Measurements from ENCODE around the gene CTAG2. TPM values are rescaled to one million over a fixed set of nuclear protein-coding genes. Genes with fewer than 3 reads are reported as not detected.
"Not testable (repeated sequence)": the region's sequence is repeated elsewhere in the genome, so short reads cannot be mapped to it uniquely, and the experiment has no call there.

CTAG2 gene
- total RNA-seq (2022): not detected in 2 replicates
- not detected for Bru-seq, nascent RNA
- BruChase-seq, experiment 1, labeled RNA remaining after a 6-hour chase: not detected
- not detected for BruChase-seq, experiment 2, labeled RNA remaining after a 2-hour chase
- long read RNA-seq: 0 reads

DNA sequence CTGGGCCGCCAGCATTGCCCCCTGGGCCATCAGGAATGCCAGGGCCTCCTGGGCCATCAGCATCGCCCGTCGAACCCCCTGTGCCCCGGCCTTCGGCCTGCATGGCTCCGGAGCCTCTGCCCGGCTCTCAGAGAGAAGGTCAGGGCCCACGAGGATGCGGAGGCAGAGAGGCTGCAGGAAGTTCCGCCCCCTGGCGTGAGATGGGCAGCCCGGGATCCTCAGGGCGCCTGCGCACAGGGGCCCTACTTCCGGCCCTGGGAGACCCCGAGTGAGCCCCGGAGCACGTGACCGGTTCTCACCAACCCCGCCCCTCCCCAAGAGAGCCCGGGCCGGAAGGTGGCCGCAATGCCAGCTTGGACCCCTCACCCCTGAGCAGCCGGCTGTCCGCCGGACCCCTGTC is at the start of gene CTAG2:
Gene CTAG2, minus strand, starts transcription at position 167 of the 400 bp plus-strand sequence. Its CDS starts 64 bp downstream, at position 103.
- H3K27ac Mint-ChIP-seq (ENCODE audit: low read depth, unreplicated experiment); DNase-seq (ENCODE audit: unreplicated experiment); H3K36me3 Mint-ChIP-seq (ENCODE audit: insufficient read depth, unreplicated experiment); BruUV-seq (replicated peaks); intact Hi-C loops (cut with micrococcal nuclease); CTCF ChIA-PET; H3K9me3 Mint-ChIP-seq (ENCODE audit: unreplicated experiment); H3K4me1 Mint-ChIP-seq (ENCODE audit: insufficient read depth, unreplicated experiment); H3K4me3 Mint-ChIP-seq (ENCODE audit: unreplicated experiment); POLR2A ChIA-PET: not testable (repeated sequence)
- H3K27me3 Mint-ChIP-seq (ENCODE audit: insufficient read depth, unreplicated experiment): peaks cover 18% of the 10 kb centered on the region

DNA sequence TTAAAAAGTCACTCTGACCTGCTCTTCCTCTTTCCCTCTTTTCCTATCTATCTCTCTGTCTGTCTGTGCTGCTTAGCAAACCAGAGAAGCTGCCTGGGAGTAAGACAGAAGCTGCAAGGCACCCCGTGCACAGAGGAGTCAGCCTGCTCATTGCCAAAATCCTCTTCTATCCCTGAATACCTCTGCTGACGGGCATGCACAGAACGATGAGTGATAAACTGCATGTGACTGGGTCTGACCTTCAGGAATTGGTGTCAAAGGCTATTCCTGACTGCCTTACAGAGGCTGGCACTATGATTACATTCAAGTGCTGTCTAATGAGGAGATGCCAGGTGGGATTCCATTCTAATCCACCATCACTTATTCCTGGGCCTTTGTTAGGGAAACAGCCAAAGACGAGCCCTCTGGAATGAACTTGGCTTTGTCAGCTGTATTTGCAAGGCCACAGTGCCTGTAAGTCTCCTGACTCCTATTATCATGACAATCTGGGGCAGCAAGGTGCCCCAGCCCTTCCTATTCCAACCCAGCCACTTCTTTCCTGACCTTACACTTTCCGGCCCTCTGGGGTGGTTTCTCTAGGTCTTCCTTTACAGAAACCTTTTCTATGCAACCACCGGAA is 45.4 kb upstream of the CTAG2 start:
- Mint-ChIP-seq H3K36me3 (ENCODE audit: insufficient read depth, unreplicated experiment) (peaks cover 8% of the 10 kb centered on the region), H3K4me3 (ENCODE audit: unreplicated experiment) (no peak overlapping the region), H3K27me3 (ENCODE audit: insufficient read depth, unreplicated experiment) (no peaks in the 10 kb centered on the region), H3K9me3 (ENCODE audit: unreplicated experiment) (no peaks in the 10 kb centered on the region), H3K4me1 (ENCODE audit: insufficient read depth, unreplicated experiment) (peaks cover 24% of the 10 kb centered on the region), H3K27ac (ENCODE audit: low read depth, unreplicated experiment) (no peak overlapping the region)
- TF ChIP-seq, protein P1, sequence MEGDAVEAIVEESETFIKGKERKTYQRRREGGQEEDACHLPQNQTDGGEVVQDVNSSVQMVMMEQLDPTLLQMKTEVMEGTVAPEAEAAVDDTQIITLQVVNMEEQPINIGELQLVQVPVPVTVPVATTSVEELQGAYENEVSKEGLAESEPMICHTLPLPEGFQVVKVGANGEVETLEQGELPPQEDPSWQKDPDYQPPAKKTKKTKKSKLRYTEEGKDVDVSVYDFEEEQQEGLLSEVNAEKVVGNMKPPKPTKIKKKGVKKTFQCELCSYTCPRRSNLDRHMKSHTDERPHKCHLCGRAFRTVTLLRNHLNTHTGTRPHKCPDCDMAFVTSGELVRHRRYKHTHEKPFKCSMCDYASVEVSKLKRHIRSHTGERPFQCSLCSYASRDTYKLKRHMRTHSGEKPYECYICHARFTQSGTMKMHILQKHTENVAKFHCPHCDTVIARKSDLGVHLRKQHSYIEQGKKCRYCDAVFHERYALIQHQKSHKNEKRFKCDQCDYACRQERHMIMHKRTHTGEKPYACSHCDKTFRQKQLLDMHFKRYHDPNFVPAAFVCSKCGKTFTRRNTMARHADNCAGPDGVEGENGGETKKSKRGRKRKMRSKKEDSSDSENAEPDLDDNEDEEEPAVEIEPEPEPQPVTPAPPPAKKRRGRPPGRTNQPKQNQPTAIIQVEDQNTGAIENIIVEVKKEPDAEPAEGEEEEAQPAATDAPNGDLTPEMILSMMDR (IDR thresholded peaks at IDR 0.05; ENCODE audit: unreplicated experiment): no peak
- intact Hi-C loops (cut with micrococcal nuclease): no loop called here
- POLR2A ChIA-PET: interaction anchor here (0.7 kb wide), 1 partner anchor 19 kb away, joined by 3 read pairs; no protein-coding TSS in a partner anchor
- BruUV-seq (replicated peaks): no TSS peak
- no peak for DNase-seq (ENCODE audit: unreplicated experiment)
- CTCF ChIA-PET: no interaction called here

DNA sequence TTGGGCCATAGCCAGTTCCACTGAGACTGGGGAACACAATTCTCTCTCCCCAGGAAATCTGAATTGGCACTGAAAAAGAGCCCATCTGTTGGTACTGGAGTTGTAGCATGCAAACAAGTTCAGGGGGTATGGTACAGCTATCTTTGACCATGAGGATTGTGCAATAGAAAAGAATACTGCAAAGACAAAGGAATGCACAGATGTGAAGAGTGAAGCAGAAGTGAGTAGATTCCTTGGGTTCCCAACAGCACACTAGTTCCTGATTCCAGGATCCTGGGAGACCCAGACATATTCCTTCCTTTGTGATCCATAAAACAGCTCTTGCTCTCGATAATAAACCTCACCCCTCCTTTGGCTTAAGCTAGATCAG is 43.3 kb upstream of the CTAG2 start:
- DNase-seq (ENCODE audit: unreplicated experiment): no peak
- Mint-ChIP-seq H3K9me3 (ENCODE audit: unreplicated experiment) (no peaks in the 10 kb centered on the region), H3K4me1 (ENCODE audit: insufficient read depth, unreplicated experiment) (peaks cover 24% of the 10 kb centered on the region), H3K27me3 (ENCODE audit: insufficient read depth, unreplicated experiment) (no peaks in the 10 kb centered on the region), H3K4me3 (ENCODE audit: unreplicated experiment) (peak overlapping the region; percentile 13), H3K36me3 (ENCODE audit: insufficient read depth, unreplicated experiment) (peaks cover 8% of the 10 kb centered on the region), H3K27ac (ENCODE audit: low read depth, unreplicated experiment) (peak overlapping the region; percentile 83)
- TF ChIP-seq, protein P1 (IDR thresholded peaks at IDR 0.05; ENCODE audit: unreplicated experiment): no peak
- BruUV-seq (replicated peaks): no TSS peak
- CTCF ChIA-PET: interaction anchor here (0.6 to 2.2 kb wide), 5 partner anchors 17 to 126 kb away, joined by 3 to 9 read pairs (median 3); no protein-coding TSS in a partner anchor
- POLR2A ChIA-PET: interaction anchor here (0.6 to 1.7 kb wide), 11 partner anchors 9 to 585 kb away, joined by 3 to 5 read pairs (median 4); no protein-coding TSS in a partner anchor
- intact Hi-C loops (cut with micrococcal nuclease): no loop called here

DNA sequence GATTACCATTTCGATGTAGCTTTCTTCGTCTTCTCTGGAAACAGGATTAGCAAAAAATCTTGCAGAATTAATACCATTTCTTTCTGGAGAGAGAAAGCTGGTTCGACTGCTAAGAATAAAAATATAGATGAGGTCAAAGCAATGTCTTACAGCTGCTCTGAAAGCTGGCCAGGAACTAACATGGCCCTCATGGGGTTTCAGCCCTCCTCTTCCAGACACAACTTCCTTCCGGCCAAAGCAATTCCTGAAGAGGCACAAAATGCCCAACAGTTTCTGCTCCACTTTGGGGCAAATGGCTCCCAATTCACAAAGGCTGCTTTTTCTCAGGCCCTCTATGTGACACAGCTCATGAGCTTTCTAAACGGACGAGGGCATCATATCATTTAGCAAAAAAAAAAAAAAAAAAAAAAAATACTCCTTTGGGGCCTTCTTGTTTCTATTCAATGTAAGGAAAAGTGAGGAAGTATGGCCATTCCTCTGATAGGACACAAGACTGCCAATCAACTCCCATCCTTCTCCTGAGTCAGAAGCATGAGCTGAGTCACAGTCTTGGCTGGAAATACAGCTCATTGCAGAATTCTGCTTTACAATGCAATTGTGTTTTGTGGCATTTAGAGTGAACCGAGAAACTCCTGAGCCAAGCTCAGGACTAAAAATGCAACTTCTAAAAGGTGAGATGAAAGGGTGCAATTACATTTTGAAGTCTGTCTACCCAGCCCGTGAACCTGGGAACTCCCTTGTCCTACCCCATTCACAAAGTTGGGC is 42.7 kb upstream of the CTAG2 start:
- peaks cover 8% of the 10 kb centered on the region for H3K36me3 Mint-ChIP-seq (ENCODE audit: insufficient read depth, unreplicated experiment)
- no peaks in the 10 kb centered on the region for H3K9me3 Mint-ChIP-seq (ENCODE audit: unreplicated experiment)
- ChIA-PET CTCF (interaction anchor here (1.0 to 2.2 kb wide), 3 partner anchors 22 to 127 kb away, joined by 3 to 9 read pairs (median 3); no protein-coding TSS in a partner anchor), POLR2A (interaction anchor here (0.6 to 1.7 kb wide), 15 partner anchors 9 to 584 kb away, joined by 3 to 5 read pairs (median 4); partner anchors contain the start of gene MPP1)
- BruUV-seq (replicated peaks): no TSS peak
- peaks cover 24% of the 10 kb centered on the region for H3K4me1 Mint-ChIP-seq (ENCODE audit: insufficient read depth, unreplicated experiment)
- DNase-seq (ENCODE audit: unreplicated experiment): peak; percentile 91
- intact Hi-C loops (cut with micrococcal nuclease): no loop called here
- TF ChIP-seq, protein P1 (IDR thresholded peaks at IDR 0.05; ENCODE audit: unreplicated experiment): no peak
- peak overlapping the region; percentile 83 for H3K27ac Mint-ChIP-seq (ENCODE audit: low read depth, unreplicated experiment)
- H3K27me3 Mint-ChIP-seq (ENCODE audit: insufficient read depth, unreplicated experiment): no peaks in the 10 kb centered on the region
- H3K4me3 Mint-ChIP-seq (ENCODE audit: unreplicated experiment): peak overlapping the region; percentile 24
